ENCODE measurements around the gene HSPBAP1.

Gene HSPBAP1

GRCh38 chr3:122692674-122693073 is 101.0 kb downstream of the HSPBAP1 start:
- H3K27ac ChIP-seq (ENCODE audit: poor library complexity, severe bottlenecking) = no peak overlapping the region
- DNase-seq (ENCODE audit: low spot score) (no peak), ATAC-seq (ENCODE audit: low read depth) (no peak)
- H3K27me3 ChIP-seq (ENCODE audit: insufficient read depth, poor library complexity, severe bottlenecking) = no peaks in the 10 kb centered on the region
- peaks cover 30% of the 10 kb centered on the region for H3K36me3 ChIP-seq (ENCODE audit: low read depth)
- no peaks in the 10 kb centered on the region for H3K9me3 ChIP-seq (ENCODE audit: severe bottlenecking)
- no peak for TF ChIP-seq CTCF (IDR thresholded peaks at IDR 0.05; ENCODE audit: poor library complexity, severe bottlenecking)
- H3K4me3 ChIP-seq (ENCODE audit: severe bottlenecking) = no peak overlapping the region
- no peaks in the 10 kb centered on the region for H3K4me1 ChIP-seq (ENCODE audit: insufficient read depth, poor library complexity, severe bottlenecking)

DNA sequence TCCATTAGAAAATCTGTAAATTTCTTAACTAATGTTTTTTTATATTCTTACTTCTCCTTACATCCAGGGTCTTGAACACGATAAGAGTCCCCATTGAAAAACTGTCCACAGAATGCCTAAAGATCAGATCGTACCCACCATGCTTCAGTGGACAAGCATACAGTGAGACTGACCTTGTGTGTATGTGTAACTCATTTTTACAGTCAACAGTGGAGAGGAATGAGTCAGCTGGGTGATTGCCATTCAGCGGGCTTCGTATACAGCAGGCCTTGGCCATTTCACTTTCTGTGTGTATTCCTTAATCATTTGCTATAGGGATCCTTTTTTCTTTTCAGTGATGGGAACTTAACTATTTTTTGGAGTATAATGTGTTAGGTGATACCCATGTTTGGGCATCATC is 102.4 kb downstream of the HSPBAP1 start:
- Histone ChIP-seq H3K27me3 (ENCODE audit: insufficient read depth, poor library complexity, severe bottlenecking) (no peaks in the 10 kb centered on the region), H3K36me3 (ENCODE audit: low read depth) (peaks cover 26% of the 10 kb centered on the region), H3K9me3 (ENCODE audit: severe bottlenecking) (no peaks in the 10 kb centered on the region), H3K27ac (ENCODE audit: poor library complexity, severe bottlenecking) (no peak overlapping the region), H3K4me1 (ENCODE audit: insufficient read depth, poor library complexity, severe bottlenecking) (no peaks in the 10 kb centered on the region), H3K4me3 (ENCODE audit: severe bottlenecking) (no peak overlapping the region)
- no peak for TF ChIP-seq CTCF (IDR thresholded peaks at IDR 0.05; ENCODE audit: poor library complexity, severe bottlenecking)
- DNase-seq (ENCODE audit: low spot score) = no peak
- peak; percentile 48; the same call in 1 of the 3 replicates for ATAC-seq (ENCODE audit: low read depth)

- ATAC-seq (ENCODE audit: low read depth) = no peak
- TF ChIP-seq CTCF (IDR thresholded peaks at IDR 0.05; ENCODE audit: poor library complexity, severe bottlenecking) = no peak
- Histone ChIP-seq H3K27me3 (ENCODE audit: insufficient read depth, poor library complexity, severe bottlenecking) (no peaks in the 10 kb centered on the region), H3K4me1 (ENCODE audit: insufficient read depth, poor library complexity, severe bottlenecking) (no peaks in the 10 kb centered on the region), H3K9me3 (ENCODE audit: severe bottlenecking) (no peaks in the 10 kb centered on the region), H3K36me3 (ENCODE audit: low read depth) (peaks cover 17% of the 10 kb centered on the region), H3K27ac (ENCODE audit: poor library complexity, severe bottlenecking) (no peak overlapping the region), H3K4me3 (ENCODE audit: severe bottlenecking) (no peak overlapping the region)
- no peak for DNase-seq (ENCODE audit: low spot score)
Measured at GRCh38 chr3:122690096-122690495, 103.5 kb downstream of the HSPBAP1 start.

Data from RWPE2 (cell line).